Suprapubic skin (tissue), 4 donors: Measurements from ENCODE around the gene ABCA12. TPM values are rescaled to one million over a fixed set of nuclear protein-coding genes. Genes with fewer than 3 reads are reported as not detected.
A peak's percentile ranks its signal among the peaks of the same experiment; 100 is the strongest.

ENCODE experiments used
- DNase-seq, 2 donors: peaks; one replicate each; pipeline ENCODE4 v3.0.0-alpha.2; 2019; ENCODE audit warnings: low spot score in 2 of 2
- H3K27ac ChIP-seq: fragments of 200-600 bp; sonication (generic); one replicate; pipeline ENCODE4 v1.5.1; 2019
- H3K27me3 ChIP-seq: fragments of 200-600 bp; sonication (generic); one replicate; pipeline ENCODE4 v1.5.1; 2019
- H3K36me3 ChIP-seq: fragments of 200-600 bp; sonication (generic); one replicate; pipeline ENCODE4 v1.5.1; 2019
- H3K4me1 ChIP-seq: fragments of 200-600 bp; sonication (generic); one replicate; pipeline ENCODE4 v1.5.1; 2019
- H3K4me3 ChIP-seq: fragments of 200-600 bp; sonication (generic); one replicate; pipeline ENCODE4 v1.5.1; 2019; ENCODE audit warnings: mild to moderate bottlenecking
- H3K9me3 ChIP-seq: fragments of 200-600 bp; sonication (generic); one replicate; pipeline ENCODE4 v1.5.1; 2019
- EP300 ChIP-seq: sonication (generic); formaldehyde crosslinking; IDR thresholded peaks from one replicate; pipeline ENCODE4 v1.6.1; 2017; ENCODE audit warnings: antibody characterized with exemption
- POLR2A ChIP-seq, 2 donors: fragments of 450-650 bp; IDR thresholded peaks; one replicate each; pipeline ENCODE4 v1.6.1; 2017; ENCODE audit warnings: antibody characterized with exemption in 2 of 2, mild to moderate bottlenecking in 2 of 2, moderate library complexity in 2 of 2
- POLR2AphosphoS5 ChIP-seq, 3 donors: sonication (generic); formaldehyde crosslinking; IDR thresholded peaks; one replicate each; pipeline ENCODE4 v1.6.1; 2017; ENCODE audit warnings: antibody characterized with exemption in 3 of 3
- WGBS: methylation state at CpG from one replicate; pipeline ENCODE4 v1.1.5; 2018; 5-methylcytosine and 5-hydroxymethylcytosine counted together
- total RNA-seq, 4 donors: library from RNA; depleted of rRNA; stranded (reverse); fragments of >200 nt; gene quantifications; one replicate each; pipeline ENCODE4 v1.1.0, GENCODE V29; 2016
- TF ChIP-seq, protein P1 (sequence below), 2 donors: fragments of 200-600 bp in 1 of 2; fragments of 450-650 bp in 1 of 2; sonication (generic) in 1 of 2; IDR thresholded peaks; one replicate each; pipeline ENCODE4 v1.5.1; 2016 to 2019; ENCODE audit warnings: antibody characterized with exemption in 2 of 2, mild to moderate bottlenecking in 1 of 2, moderate library complexity in 1 of 2

Gene ABCA12
- total RNA-seq, 4 donors from 2014 or later: 55.9 to 98.4 (median 65.9) TPM

DNA sequence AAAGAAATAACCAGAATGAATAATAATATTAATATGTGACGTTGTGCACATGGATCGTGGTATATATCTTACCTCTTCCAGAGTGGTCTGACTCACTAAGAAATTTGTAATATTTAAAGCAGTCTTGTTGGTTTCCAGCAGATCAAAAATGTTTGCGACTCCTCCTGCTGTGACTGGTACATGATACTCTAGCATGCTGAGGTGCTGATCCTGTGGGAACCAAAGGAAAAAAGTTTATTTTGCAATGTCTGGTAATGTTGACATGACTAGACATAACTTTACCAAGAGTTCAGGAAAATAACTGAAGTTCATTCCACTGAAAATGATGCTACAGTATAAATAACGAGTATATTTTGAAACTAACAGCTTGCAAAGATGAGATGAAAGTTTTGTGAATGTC lies 204.4 kb downstream of the ABCA12 start:
- TF ChIP-seq POLR2AphosphoS5 (IDR thresholded peaks at IDR 0.05): no peak
- TF ChIP-seq POLR2A (IDR thresholded peaks at IDR 0.05): no peak
- TF ChIP-seq, protein P1, sequence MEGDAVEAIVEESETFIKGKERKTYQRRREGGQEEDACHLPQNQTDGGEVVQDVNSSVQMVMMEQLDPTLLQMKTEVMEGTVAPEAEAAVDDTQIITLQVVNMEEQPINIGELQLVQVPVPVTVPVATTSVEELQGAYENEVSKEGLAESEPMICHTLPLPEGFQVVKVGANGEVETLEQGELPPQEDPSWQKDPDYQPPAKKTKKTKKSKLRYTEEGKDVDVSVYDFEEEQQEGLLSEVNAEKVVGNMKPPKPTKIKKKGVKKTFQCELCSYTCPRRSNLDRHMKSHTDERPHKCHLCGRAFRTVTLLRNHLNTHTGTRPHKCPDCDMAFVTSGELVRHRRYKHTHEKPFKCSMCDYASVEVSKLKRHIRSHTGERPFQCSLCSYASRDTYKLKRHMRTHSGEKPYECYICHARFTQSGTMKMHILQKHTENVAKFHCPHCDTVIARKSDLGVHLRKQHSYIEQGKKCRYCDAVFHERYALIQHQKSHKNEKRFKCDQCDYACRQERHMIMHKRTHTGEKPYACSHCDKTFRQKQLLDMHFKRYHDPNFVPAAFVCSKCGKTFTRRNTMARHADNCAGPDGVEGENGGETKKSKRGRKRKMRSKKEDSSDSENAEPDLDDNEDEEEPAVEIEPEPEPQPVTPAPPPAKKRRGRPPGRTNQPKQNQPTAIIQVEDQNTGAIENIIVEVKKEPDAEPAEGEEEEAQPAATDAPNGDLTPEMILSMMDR (IDR thresholded peaks at IDR 0.05): no peak
- no peak for TF ChIP-seq EP300
- no peak for DNase-seq
- no peaks in the 10 kb centered on the region for H3K36me3 ChIP-seq
- 90% methylated on average over 4 of the region's 4 CpGs for WGBS
- H3K27ac ChIP-seq: no peak overlapping the region
- no peaks in the 10 kb centered on the region for H3K4me1 ChIP-seq
- H3K4me3 ChIP-seq: no peak overlapping the region
- no peaks in the 10 kb centered on the region for H3K27me3 ChIP-seq
- H3K9me3 ChIP-seq: no peaks in the 10 kb centered on the region

DNA sequence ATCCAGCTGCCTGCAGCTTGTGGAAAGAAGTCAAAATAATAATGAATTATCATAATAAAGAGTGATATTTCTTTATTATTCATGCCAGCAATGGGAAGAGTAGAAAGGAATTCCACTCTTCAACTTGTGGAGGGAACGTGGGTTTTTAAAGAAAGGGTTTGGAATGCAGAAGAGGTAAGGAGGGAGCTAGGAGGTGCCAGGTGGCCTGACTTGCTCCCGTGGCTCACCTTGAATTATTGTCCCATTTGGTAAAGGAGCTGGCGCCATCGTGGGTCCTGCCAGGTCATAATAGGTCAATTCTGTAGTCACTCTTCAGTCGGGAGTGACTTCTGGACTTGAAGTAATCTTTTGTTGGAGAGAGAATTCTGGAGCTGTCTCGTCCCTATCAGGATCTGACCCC lies 233.8 kb downstream of the ABCA12 start:
- WGBS: 77% methylated on average over 6 of the region's 6 CpGs

DNA sequence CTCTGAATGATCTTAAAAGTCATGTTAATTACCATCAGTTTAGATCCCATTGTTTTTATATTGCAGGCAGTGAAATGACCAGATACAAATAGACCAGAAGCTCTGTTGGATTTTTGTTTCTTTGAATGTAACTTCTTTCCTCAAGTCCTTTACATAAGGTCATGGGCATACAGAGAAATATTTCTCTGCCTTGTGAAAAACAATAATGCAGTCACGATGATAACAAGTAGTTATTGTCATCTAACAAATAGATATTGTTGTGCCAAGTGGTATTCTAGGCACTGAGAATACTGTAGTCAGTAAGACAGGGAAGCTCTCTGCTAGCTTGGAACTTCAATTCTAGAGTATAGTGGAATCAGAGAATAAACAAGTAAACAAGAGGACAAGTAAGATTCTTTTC lies 234.2 kb downstream of the ABCA12 start:
- Histone ChIP-seq H3K9me3 (no peaks in the 10 kb centered on the region), H3K4me3 (no peak overlapping the region), H3K27me3 (no peaks in the 10 kb centered on the region), H3K4me1 (peaks cover 5% of the 10 kb centered on the region), H3K36me3 (no peaks in the 10 kb centered on the region), H3K27ac (no peak overlapping the region)
- no peak for DNase-seq
- WGBS: 83% methylated on average over 1 of the region's 1 CpG
- TF ChIP-seq POLR2A (IDR thresholded peaks at IDR 0.05): no peak
- no peak for TF ChIP-seq EP300
- TF ChIP-seq, protein P1 (IDR thresholded peaks at IDR 0.05): no peak
- no peak for TF ChIP-seq POLR2AphosphoS5 (IDR thresholded peaks at IDR 0.05)

More for the DNA sequence above, 233.8 kb downstream of the ABCA12 start:
- no peak overlapping the region for H3K27ac ChIP-seq
- no peaks in the 10 kb centered on the region for H3K9me3 ChIP-seq
- no peak overlapping the region for H3K4me3 ChIP-seq
- TF ChIP-seq EP300: no peak
- no peak for TF ChIP-seq POLR2A (IDR thresholded peaks at IDR 0.05)
- TF ChIP-seq POLR2AphosphoS5 (IDR thresholded peaks at IDR 0.05): no peak
- TF ChIP-seq, protein P1 (IDR thresholded peaks at IDR 0.05): no peak
- no peak for DNase-seq
- no peaks in the 10 kb centered on the region for H3K27me3 ChIP-seq
- peaks cover 3% of the 10 kb centered on the region for H3K4me1 ChIP-seq
- no peaks in the 10 kb centered on the region for H3K36me3 ChIP-seq

DNA sequence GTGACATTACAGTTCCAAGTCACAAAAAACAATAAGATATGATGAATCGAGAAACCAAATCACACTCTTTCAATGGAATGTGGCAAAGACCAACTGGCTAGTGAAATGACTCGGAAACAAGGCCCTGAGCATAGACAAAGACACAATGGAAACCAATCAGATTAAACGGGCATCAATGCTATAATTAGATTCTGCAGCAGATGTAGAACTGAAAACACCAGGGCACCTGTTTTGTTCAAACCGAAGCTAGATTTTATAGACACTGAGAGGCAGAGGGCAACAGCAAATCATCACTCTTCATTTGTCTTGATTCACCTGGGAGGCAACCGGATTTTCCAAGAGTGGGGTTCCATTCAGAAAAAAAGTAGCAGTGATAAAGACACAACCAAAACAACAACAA lies 236.1 kb downstream of the ABCA12 start:
- Histone ChIP-seq H3K36me3 (no peaks in the 10 kb centered on the region), H3K9me3 (no peaks in the 10 kb centered on the region), H3K4me3 (no peak overlapping the region), H3K27ac (no peak overlapping the region), H3K27me3 (no peaks in the 10 kb centered on the region), H3K4me1 (peaks cover 5% of the 10 kb centered on the region)
- no peak for TF ChIP-seq EP300
- TF ChIP-seq POLR2A (IDR thresholded peaks at IDR 0.05): no peak
- TF ChIP-seq, protein P1 (IDR thresholded peaks at IDR 0.05): no peak
- TF ChIP-seq POLR2AphosphoS5 (IDR thresholded peaks at IDR 0.05): no peak
- 85% methylated on average over 5 of the region's 5 CpGs for WGBS
- no peak for DNase-seq

DNA sequence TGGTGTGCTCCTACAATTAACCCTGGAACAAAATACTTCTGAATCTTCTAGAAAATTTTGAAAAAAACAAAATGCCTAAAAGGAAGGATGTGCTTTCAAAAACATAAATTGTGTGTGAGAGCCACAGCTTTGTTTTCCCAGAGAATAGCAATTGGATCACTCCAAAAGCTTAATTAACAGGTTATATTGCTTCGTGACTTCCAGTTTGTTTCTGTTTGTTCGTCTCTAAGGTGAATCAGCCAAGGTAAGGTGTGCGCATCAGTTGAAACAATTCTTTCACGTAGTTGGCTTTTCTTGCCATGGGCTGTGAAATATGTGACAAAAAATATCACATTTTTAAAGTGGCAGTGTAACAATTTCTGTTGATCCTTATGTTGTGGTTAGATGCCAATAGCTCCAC lies 238.7 kb downstream of the ABCA12 start:
- no peaks in the 10 kb centered on the region for H3K36me3 ChIP-seq
- peaks cover 11% of the 10 kb centered on the region for H3K4me1 ChIP-seq
- H3K27ac ChIP-seq: peak overlapping the region; percentile 82

More for the DNA sequence above, 238.7 kb downstream of the ABCA12 start:
- TF ChIP-seq POLR2AphosphoS5 (IDR thresholded peaks at IDR 0.05) (no peak), EP300 (no peak), POLR2A (IDR thresholded peaks at IDR 0.05) (no peak)
- TF ChIP-seq, protein P1 (IDR thresholded peaks at IDR 0.05): no peak
- H3K27me3 ChIP-seq: no peaks in the 10 kb centered on the region
- no peak overlapping the region for H3K4me3 ChIP-seq
- 59% methylated on average over 4 of the region's 4 CpGs for WGBS
- DNase-seq: no peak
- no peaks in the 10 kb centered on the region for H3K9me3 ChIP-seq
